GM20000 (cell line): ENCODE results near the gene SPATA13.

ENCODE experiments used
- DNase-seq: peaks from one replicate; pipeline ENCODE4 v3.0.0; 2012; ENCODE audit warnings: low spot score
- TF ChIP-seq, protein P1 (sequence below): IDR thresholded peaks from 2 replicates; pipeline ENCODE4 v1.5.1; 2012; ENCODE audit warnings: mild to moderate bottlenecking, control low read depth; ENCODE audit errors: extremely low read depth, missing control alignments

The SPATA13 gene

GRCh38 chr13:24185591-24186232, 25.2 kb downstream of the SPATA13 start:
- DNase-seq, result no peak
- TF ChIP-seq, protein P1, sequence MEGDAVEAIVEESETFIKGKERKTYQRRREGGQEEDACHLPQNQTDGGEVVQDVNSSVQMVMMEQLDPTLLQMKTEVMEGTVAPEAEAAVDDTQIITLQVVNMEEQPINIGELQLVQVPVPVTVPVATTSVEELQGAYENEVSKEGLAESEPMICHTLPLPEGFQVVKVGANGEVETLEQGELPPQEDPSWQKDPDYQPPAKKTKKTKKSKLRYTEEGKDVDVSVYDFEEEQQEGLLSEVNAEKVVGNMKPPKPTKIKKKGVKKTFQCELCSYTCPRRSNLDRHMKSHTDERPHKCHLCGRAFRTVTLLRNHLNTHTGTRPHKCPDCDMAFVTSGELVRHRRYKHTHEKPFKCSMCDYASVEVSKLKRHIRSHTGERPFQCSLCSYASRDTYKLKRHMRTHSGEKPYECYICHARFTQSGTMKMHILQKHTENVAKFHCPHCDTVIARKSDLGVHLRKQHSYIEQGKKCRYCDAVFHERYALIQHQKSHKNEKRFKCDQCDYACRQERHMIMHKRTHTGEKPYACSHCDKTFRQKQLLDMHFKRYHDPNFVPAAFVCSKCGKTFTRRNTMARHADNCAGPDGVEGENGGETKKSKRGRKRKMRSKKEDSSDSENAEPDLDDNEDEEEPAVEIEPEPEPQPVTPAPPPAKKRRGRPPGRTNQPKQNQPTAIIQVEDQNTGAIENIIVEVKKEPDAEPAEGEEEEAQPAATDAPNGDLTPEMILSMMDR, result no peak

DNA sequence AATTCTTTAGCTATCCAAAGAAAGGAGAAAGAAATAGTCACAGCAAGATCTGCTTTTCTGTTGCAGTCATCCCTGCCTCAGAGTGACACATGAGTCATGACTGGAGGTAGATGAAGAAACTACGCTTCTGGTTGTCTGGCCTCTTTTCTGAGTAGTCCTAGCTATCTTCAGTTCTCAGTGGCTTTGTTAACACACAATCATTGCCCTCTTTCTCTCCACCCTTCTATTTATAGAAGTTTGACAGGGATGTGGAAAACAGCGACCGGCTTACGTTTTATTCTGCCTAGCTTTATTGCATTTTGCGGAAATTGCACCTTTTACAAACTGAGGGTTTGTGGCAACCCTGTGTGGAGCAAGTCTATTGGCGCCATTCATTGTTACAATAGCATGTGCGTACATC, 26.7 kb downstream of the SPATA13 start:
- TF ChIP-seq, protein P1, result no peak
- no peak for DNase-seq

DNA sequence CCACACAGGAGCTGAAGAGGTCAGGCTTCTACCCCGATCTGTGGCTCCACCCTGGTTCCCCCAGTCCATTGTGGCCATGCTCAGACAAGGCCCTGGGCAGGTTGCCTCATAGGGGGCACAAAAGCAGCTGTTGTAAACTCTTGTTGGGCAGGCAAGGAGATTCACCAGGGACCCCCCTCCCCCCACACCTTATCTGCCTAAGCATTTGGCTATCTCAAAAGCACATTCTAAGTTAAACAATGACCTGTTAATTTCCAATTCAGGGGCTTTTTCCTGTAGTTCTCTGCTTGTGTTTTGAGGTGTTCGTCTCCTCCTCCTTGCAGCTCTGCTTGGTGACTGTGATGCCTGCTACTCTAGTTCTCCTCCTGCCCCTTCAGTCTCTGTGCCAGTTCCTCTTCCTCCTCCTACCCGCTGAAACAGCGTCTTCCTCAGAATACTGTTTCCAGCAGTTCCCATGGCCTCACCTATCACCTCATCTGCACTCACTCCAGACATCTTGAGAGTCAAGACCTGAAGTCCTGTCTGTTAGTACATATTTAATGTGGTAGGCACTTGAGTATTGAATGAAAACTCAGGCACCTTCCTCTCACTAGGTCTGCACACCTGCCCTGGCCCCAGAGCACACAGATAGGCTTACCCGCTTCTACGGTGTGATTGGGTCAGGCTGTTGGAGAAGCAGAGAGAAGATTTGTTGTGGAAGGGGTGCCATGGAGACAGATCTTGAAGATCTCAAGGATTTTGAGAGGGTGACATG, 31.7 kb downstream of the SPATA13 start:
- DNase-seq, result no peak
- TF ChIP-seq, protein P1, result no peak

DNA sequence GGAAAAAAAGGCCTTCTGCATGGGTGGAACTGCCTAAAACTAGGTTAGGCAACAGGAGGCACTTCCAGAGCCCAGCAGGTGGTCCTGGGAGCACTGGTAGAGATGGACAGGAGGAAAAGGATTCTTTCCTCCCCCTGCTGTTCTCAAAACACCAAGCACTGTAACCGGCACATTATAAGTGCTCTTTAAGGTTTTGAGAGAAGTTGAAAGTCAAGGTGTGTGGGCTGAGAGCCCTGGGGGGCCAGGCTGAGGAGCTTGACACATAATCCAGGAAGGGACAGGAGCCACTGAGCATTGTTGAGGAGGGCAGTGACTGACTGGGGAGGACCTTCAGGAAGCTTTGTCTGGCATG, 32.3 kb downstream of the SPATA13 start:
- DNase-seq, result no peak
- TF ChIP-seq, protein P1, result no peak

- TF ChIP-seq, protein P1, result no peak
- no peak for DNase-seq
Observed at GRCh38 chr13:24194447-24194846, 33.9 kb downstream of the SPATA13 start.

- TF ChIP-seq, protein P1, result no peak
Observed at GRCh38 chr13:24195626-24196025, 35.1 kb downstream of the SPATA13 start.

GRCh38 chr13:24196593-24197197, 36.2 kb downstream of the SPATA13 start:
- TF ChIP-seq, protein P1, result no peak

More at GRCh38 chr13:24195626-24196025, 35.1 kb downstream of the SPATA13 start:
- no peak for DNase-seq

More at GRCh38 chr13:24196593-24197197, 36.2 kb downstream of the SPATA13 start:
- no peak for DNase-seq
